HG03457 (cell line): ENCODE data around the gene PSAPL1.

ENCODE experiments used
- ATAC-seq: cut with Tn5 transposase; IDR thresholded peaks from one replicate; pipeline ENCODE4 v1.9.1; 2021; ENCODE audit warnings: moderate number of reproducible peaks; ENCODE audit not compliant: unreplicated experiment

The PSAPL1 gene

DNA sequence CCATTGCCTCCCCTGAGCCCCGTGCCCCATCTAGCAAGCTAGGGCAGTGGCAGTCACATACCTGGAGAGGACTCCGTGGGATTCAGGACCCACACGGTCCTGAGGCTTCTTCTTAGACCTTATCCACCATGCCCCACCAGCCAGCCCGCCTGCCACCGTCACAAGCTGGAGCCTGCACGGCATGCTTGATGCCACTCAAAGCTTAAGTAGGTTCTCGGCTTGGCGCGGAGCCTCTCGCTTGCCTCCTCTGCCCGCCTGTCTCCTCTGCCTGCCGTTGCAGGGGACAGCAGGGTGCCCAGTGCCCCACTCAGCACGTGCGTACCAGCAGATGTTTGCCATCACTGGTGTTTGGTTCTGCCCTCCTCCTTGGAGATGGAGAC is 14.1 kb downstream of the PSAPL1 start:
- ATAC-seq, result no peak

DNA sequence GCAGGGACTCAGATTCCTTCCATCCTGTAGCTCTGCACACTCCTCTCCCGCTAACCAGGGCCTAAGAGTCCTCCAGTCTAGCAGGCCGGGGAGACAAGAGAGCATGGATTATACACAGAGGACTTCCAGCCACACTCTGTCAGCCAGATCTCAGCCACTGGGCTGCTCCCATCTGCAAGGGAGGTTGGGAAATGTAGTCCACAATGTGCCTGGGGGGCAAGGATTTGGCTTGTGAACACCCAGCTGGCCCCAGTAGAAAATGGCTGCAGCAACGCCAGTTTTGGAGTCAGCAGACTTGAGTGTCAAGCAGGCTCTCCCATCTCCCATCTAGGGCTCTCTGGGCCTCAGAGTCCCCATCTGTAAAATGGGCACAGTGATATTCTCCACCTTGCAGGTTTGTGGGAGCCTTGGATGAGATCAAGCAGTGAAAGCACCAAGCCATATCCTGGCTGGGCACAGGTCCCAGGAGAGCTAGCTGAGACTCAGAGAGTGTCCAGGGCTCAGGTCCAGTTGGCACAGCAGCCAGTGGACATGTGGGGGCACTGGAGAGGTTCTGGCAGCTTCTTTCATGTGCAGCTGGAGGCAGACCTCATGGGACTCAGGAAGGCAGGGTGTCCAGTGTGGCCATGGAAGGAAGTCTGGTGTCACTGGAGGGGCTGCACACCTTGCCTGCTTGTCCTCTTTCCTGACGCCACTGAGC is 14.6 kb downstream of the PSAPL1 start:
- ATAC-seq, result no peak

DNA sequence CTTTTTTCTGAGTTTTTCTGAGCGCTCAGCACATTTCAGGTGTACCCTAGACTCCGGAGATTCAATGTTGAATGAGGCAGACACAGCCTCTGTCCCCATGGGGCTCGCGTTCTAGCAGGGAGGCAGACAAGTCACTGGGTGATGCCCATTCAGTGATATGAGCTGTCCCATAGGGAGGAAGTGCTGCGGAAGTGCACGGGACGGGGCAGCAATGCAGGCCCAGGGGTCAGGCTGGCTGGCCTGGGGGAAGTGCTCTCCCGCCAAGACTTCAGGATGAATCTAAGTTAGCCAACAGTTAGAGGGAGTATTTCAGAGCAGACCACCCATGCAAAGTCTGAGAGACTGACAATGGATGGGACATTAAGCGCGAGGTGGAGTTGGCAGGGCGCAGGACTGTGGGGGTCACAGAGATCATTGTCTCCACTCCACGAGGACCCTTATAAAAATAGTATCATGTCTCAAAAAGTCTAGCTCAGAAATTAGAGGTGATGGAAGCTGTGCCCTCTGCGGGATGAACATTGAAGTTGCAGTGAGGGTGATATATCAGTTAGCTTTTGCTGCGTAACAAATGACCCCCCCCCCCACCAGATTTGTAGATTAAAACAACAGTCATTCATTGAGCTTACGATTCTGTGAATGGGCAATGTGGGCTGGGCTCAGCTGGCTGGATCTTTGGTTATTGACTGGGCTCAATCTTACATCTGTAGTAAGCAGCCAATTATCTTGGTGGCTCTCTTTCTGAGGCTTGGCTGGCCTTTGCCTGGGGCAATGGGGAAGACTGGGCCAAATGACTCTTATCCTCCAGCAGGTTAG is 16.4 kb downstream of the PSAPL1 start:
- ATAC-seq, result no peak

DNA sequence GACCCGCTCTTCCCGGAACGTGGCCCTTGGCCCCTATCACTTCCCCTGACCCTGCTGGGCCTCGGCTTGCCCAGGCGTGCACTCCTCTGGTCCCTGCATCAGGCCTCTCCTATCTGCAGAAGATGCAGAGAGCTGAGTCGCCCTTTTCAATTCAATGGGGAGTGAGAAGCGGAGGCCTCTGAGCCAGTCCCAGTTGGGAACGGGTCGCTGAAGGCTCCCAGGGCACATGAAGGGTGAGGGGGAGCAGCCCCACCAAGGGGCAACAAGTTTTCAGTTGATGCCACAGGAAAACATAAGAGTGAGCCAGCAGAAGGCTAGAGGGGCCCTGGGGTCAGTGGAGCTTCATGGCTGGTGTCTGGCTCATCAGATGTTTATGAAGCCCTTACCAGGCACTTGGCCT is 17.1 kb downstream of the PSAPL1 start:
- ATAC-seq, result no peak

DNA sequence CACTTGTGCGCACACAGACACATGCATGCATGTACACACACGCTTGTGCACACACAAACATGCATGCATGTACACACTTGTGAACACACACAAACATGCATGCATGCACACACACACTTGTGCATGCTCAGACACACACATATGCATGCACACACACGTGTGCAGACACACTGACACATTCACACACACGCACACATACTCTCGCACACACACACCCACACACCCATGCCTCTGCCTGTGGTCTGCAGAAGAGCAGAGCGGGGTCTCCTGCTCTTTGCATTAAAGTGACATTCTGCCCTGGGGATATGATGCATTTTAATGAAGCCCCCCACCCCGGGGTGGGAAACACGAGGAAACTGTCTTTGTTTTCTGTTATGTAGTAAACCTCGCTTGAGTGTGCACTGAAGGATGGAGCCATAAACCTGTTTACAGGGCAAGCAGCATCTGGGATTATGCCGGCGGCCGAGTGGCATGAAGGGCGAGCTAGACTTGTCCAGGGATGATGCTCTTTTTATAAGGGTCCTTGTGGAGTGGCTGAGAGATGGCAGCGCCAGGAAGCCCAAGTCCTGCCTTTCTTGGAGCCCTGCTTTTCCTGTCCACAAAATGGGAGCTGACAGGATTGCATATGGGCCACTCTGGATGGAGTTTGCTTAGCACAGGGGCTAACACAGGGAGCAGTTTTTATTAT is 17.8 kb downstream of the PSAPL1 start:
- no peak for ATAC-seq

DNA sequence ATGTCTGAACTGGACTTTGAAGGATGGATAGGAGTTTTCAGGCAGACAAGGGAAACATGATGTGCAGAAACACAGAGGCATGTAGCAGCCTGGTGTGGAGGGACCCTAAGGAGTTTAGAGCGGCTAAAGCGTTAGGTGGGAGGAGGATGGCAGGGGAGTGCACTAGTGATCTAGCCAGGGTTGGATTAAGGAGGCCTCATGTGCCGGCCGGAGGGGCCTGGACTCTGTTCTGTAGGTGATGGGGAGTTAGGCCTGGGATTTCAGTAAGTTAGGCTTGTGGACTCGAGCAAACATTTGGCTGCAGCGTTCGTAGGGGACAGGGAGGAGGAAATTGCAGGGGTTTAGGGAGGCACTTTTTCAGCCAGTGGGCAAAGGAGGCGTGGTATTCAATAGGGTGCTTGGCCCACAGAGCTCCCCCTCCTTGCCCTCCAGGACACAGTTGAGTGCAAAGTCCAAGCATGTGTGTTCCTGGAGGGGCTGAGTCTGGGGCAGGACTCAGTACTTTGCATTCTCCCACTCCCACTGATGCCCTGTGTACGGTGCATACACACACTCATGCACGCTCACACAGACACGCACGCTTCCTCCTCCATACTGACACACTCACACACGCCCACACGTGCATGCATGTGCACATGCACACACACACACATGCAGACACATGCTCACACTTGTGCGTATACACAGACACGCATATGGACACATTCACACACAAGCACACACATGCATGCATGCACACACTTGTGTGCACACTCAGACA is 18.6 kb downstream of the PSAPL1 start:
- ATAC-seq, result no peak

DNA sequence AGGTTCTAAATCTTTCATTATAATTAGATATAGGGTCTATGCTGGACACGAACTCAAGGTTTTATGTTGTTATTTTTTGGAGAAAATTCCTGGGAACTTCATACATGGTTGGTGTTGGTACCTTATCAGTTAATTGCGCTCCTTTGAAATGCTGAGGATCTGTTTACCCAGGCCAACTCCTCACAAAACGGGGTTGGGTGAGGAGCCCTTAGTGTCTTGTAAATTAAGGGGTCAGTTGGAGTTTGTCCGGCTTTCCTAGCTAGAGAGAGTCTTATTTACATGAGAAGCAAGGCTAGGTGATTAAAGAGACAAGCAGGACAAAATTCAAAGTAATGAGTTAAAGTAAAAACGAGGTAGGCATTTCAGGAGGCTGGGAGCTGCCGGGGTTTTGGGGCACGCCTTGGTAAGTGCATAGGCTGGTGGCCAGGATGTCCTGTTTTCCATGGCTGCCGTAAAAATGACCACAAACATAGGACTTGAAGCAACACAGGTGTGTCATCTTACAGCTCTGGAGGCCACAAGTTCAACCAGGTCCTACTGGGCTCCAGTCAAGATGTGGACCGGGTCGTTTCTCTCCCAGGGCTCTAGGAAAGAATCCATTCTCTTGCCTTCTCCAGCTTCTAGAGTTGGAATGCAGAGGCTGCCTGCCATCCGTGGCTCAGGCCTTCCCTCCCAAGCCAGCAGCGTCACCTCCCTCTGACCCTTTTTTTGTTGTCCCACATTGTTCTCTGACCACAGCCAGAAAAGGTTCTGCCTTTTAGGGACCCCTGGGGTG is 19.8 kb downstream of the PSAPL1 start:
- no peak for ATAC-seq

DNA sequence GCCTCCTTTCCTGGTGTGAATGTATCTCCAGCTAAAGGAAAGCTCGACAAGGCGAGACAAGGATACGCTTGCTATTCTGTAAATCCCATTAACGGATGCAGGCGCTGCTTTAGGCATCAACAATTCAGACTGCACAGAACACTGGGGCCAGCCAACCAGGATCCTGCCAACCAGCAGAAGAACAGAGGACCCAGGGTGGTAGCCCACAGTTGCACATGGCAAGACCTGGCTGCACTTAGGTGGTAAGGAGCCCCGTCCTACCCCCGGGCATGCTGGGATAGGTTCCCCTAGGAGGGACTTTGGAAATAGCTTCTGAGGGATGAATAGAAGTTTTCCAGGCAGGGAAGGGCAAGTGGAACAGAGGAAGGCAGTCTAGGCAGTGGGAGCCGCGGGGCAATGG is 20.7 kb downstream of the PSAPL1 start:
- no peak for ATAC-seq

DNA sequence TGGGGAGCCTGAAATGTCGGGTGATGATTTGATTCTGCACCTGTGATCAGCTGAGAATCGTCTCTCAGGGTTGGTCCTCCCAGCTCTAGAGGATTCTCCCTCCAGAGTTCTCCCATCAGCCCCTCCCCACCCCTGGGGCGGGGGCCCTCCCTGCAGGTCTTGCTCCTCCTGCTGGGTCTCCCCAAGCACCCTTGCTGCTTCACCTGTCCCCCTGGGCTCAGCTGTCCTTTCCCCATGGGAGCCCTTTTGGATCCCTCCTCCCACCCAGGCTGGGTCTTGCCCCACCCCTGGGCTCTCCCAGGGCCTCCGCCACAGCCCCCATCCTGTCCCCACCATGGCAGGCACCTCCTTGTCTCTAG is 22.2 kb downstream of the PSAPL1 start:
- no peak for ATAC-seq

DNA sequence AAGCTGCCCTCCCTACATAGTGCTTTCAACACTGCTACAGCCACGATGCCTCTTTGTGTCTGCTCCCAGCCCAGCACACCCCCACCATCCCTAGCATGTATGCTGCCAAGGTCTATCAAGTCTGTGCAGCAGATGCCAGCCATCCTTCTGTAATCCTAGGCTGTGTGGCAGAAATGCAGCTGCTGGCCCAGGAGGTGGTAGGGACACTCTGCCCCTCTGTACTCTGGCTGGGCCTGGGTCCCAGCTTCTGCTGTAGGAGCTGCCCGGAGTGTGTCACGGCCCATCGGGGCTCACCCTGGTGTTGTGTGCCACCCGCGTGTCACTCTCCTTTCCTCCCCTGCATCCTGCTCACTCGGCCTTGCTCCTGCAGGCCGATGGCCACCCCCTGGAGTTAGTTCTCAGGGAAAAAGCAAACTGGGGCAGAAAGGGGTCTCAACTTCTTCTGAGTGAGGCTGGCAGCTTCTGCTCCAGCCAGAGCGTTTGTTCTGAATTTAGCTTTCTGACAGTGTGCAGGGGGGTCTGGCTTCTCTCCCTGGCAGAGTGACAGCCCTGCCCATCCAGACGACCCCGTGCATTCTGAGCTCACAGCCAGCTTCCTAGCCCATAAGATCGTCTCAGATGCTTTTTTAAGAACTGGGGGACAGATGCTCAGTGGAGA is 22.7 kb downstream of the PSAPL1 start:
- no peak for ATAC-seq

DNA sequence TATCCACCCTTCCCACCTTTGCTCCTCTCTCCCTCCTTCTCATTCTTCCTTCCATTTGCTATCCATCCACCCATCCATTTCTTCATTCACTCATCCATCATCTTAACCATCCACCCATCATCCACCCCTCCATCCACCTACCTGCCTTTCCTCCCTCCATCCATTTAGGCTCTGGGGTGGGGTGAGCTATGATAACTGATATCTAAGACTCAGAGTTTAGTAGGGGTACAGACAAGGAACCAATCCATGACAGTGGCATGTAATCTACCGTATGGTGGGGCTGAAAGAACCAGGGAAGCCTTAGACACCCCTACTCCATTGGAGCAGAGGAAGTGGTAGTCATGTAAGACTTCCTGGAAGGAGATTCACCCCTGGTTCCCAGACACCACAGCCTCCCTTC is 23.2 kb downstream of the PSAPL1 start:
- no peak for ATAC-seq

DNA sequence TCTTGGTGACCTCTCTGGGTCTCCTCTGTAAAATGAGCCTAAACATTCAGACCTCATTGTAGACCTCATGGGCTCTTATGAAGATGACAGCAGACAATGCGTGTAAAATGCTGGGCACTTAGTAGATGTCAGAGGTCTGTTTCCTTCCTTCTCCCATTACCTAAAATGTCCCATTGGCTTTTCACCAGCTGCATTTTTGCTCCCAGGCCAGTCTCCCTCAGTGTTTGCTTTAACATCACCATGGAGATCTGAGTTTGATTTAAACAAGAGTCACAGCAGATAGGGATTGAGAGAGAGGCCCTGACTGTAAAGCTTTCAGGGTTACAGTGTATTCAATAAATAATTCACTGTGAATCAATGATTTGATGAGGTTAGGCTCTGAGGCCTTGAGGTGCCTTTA is 24.3 kb downstream of the PSAPL1 start:
- no peak for ATAC-seq

DNA sequence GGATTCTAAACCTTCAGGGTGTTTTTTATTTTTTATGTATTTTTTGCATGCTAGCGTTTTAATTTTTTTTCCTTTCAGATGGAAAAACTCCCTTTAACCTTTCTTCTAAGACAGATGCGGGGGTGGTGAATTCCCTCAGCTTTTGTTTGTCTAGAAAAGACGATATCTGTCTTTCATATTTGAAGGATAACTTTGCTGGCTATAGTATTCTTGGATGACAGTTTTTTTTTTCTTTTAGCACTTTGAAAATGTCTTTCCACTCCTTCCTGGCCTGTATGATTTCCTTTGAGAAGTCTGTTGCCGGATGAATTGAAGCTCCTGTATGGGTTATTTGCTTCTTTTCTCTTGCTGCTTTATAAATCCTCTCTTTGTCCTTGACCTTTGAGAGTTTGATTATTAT is 26.6 kb downstream of the PSAPL1 start:
- ATAC-seq, result no peak

DNA sequence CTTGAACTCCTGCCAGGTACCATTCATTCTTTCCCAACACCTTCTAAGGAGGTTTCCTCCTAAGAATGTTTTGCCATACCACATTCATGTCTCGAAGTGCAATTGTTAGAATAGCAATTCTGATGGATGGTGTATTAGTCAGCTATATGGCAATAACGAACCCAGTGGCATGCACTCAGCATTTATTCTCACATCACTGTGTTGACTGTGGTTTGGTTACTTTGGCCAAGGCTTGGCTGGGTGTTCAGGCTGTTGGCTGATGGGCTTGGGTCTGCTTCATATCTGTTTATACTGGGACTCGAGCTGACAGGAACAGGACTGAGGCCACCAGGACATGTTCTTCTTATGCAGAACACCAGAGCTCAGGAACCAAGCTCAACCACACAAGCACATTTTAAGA is 31.7 kb downstream of the PSAPL1 start:
- no peak for ATAC-seq

DNA sequence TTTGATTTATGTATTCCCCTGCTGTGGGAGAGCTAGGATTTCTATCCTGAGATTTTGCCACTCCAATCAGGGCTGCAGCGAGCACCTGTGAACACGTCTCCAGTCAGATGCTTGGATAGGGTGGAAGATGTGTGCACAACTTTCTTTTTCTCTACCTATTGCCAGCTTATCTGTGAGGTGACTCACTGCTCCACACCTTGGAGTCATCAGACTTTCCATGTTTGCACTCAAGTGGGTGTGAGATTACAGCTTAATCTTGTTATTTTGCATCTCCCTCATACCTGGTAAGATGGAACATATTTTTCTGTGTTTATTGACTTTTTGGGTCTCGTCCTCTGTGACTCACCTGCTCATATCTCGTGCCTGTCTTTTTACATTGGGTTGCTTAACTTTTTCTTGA is 32.2 kb downstream of the PSAPL1 start:
- ATAC-seq, result no peak

DNA sequence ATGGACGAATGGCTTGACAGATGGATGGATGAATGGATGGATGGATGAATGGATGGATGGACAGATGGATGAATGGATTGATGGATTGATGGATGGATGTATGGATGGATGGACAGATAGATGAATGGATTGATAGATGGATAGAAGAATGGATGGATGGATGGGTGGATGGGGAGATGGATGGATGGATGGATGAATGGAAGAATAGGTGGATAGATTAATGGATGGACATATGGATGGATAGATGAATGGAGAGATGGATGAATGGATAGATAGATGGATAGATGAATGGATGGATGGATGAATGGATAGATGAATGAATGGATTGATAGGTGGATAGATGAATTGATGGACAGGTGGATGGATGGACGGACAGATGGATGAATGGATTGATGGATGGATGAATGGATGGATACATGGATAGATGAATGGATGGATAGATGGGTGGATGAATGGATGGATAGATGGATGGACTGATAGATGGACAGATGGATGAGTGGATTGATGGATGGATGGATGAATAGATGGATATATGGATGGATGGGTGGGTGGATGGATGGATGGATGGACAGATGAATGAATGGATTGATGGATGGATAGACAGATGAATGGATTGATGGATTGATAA is 33.9 kb downstream of the PSAPL1 start:
- ATAC-seq, result no peak

DNA sequence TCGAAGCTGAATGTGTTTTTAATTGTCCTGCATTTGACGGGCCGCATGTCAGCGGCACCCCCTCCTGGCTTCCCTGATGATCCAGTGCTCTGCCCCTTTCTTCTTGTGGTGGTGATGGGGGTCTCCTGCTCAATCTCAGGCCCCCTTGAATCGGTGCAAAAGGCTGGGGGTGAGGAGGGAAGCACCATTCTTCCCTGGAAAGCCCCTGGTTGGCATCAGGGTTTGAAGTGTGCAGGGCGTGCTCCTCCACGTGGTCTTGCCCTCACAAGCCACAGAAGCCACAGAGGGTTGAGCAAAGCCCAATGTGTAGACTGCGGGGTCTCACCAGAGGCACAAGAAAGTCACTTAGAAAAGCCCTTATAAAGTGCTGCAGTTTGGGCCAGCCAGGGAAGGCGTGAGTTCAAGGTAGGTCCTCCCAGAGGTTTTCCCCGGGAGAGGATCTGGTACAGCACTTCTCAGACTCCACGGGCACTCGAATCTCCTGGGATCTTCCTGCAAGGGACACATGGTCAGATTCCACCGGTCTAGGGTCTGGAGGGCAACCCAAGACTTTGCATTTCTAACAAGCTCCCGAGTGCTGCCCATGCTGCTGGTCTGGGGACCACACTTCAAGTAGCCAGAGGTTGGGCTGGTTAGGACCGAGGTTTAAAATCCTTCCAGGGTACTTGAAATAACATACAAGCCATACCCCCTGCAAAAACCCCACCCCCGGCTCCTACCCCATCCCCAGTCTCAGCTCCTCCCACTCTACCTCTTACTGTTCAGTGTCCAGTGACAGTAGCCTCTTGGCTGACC is 35.1 kb downstream of the PSAPL1 start:
- no peak for ATAC-seq

DNA sequence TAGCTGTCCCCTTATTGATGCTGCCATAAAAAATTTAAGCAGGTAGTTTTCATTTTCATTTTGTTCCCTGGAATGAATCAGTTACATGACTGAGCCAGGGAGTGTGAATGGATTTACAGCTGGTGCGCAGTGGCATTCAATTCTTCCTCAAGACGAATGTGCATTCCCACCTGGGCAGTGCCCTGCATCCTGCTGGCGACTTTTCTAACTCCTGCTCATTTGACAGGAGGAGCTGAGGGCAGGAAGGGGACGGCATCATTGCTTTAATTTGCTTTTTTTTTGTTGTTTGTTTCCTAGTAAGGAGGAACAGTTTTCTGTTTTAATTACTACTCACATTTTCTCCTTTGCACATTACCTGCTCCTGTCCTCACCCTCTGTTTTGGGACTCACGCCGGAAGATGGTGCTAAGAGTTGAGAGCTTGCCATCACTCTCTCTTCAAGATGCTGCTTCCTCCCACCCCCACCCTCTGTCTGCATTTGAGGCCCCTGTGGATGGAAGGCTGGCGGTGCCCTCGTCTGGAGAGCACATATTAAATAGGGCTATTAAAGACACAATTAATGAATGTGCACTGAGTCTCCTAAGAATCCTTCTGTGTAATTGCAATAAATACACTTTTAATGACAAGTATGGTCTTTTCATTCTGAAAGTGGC is 35.8 kb downstream of the PSAPL1 start:
- ATAC-seq, result no peak

DNA sequence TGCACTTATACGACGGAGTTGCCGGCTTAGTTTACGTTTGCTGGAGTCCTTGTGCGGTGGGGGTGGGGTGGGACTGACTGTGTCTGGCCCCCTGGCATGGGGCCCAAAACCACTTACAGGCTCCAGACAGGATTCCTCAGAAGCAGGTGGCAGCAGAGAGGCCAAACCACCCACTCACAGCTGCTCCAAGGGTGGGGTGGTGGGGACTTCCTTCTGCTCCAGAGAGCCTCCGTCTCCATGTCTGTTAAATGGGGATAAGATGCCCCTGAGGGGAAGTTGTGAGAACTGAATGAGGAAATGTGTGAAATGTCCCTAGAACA is 36.7 kb downstream of the PSAPL1 start:
- no peak for ATAC-seq
